IMR-90 (cell line): ENCODE measurements around the gene SAMSN1. TPM values are rescaled to one million over a fixed set of nuclear protein-coding genes. Genes with fewer than 3 reads are reported as not detected.

Experiments used
- ATAC-seq: fragments of 200-7000 bp; cut with Tn5 transposase; 2 replicates; pipeline ENCODE4 v1.9.1; 2020; ENCODE audit warnings: low read depth, mild to moderate bottlenecking, moderate library complexity
- BruUV-seq: library from RNA; stranded (reverse); fragments of 400-500 nt; replicated peaks from 2 replicates; lab custom pipeline; 2021; lab: Mats Ljungman, UMichigan
- CTCF ChIA-PET: fragments of 300-600 bp; formaldehyde crosslinking; extraction: SDS; loops from one replicate; lab custom pipeline; 2021; ENCODE audit warnings: antibody characterized with exemption; lab: Yijun Ruan, JAX
- POLR2A ChIA-PET: fragments of 300-600 bp; sonication (Branson Sonifier 250); formaldehyde crosslinking; loops from one replicate; lab custom pipeline; 2022; ENCODE audit warnings: antibody characterized with exemption; ENCODE audit not compliant: unreplicated experiment; lab: Charles Lee
- DNase-seq: peaks from one replicate; pipeline ENCODE4 v3.0.0; 2013
- H2AFZ ChIP-seq: replicated peaks from 2 replicates; pipeline ENCODE3; 2013; ENCODE audit warnings: low read length, mild to moderate bottlenecking; ENCODE audit not compliant: poor library complexity
- H2AK5ac ChIP-seq: 2 replicates; pipeline ENCODE4 v1.6.1; 2013; ENCODE audit warnings: low read depth, low read length, inconsistent platforms
- H2AK9ac ChIP-seq: replicated peaks from 2 replicates; pipeline ENCODE3; 2013; ENCODE audit warnings: mild to moderate bottlenecking, low read depth, low read length, moderate library complexity; ENCODE audit not compliant: poor library complexity
- H2BK120ac ChIP-seq: 2 replicates; pipeline ENCODE4 v1.6.1; 2013; ENCODE audit warnings: low read depth, low read length, inconsistent platforms
- H2BK15ac ChIP-seq: 3 replicates; pipeline ENCODE4 v1.6.1; 2013; ENCODE audit warnings: low read depth, low read length, inconsistent platforms
- H2BK20ac ChIP-seq: 2 replicates; pipeline ENCODE4 v1.6.1; 2013; ENCODE audit warnings: low read depth, mild to moderate bottlenecking, inconsistent platforms, low read length, moderate library complexity
- H2BK5ac ChIP-seq: 2 replicates; pipeline ENCODE4 v1.6.1; 2013; ENCODE audit warnings: mild to moderate bottlenecking, low read depth, low read length, inconsistent platforms; ENCODE audit not compliant: poor library complexity, severe bottlenecking
- H3K14ac ChIP-seq: replicated peaks from 2 replicates; pipeline ENCODE4 v1.6.1; 2013; ENCODE audit warnings: low read depth, low read length, inconsistent platforms
- H3K18ac ChIP-seq: 2 replicates; pipeline ENCODE4 v1.6.1; 2013; ENCODE audit warnings: low read depth, low read length, control low read depth
- H3K23ac ChIP-seq: 2 replicates; pipeline ENCODE4 v1.6.1; 2013; ENCODE audit warnings: low read depth, low read length, inconsistent platforms
- H3K27ac ChIP-seq: 2 replicates; pipeline ENCODE4 v1.5.1; 2013; ENCODE audit warnings: mild to moderate bottlenecking, control low read depth, low read length; ENCODE audit not compliant: insufficient read depth
- H3K27me3 ChIP-seq: 2 replicates; pipeline ENCODE4 v1.6.1; 2013; ENCODE audit warnings: low read length; ENCODE audit not compliant: control insufficient read depth, insufficient read depth
- H3K36me3 ChIP-seq: 2 replicates; pipeline ENCODE4 v1.6.1; 2013; ENCODE audit warnings: low read length, mixed read lengths; ENCODE audit not compliant: control insufficient read depth, insufficient read depth
- H3K4ac ChIP-seq: 2 replicates; pipeline ENCODE4 v1.6.1; 2013; ENCODE audit warnings: low read depth, low read length, inconsistent platforms
- H3K4me1 ChIP-seq: 2 replicates; pipeline ENCODE4 v1.6.1; 2013; ENCODE audit warnings: low read length, mixed read lengths; ENCODE audit not compliant: control insufficient read depth, insufficient read depth
- H3K4me2 ChIP-seq: 2 replicates; pipeline ENCODE4 v1.6.1; 2013; ENCODE audit warnings: low read depth, mild to moderate bottlenecking, control low read depth, low read length, moderate library complexity
- H3K4me3 ChIP-seq: 2 replicates; pipeline ENCODE4 v1.5.1; 2013; ENCODE audit warnings: low read depth, mild to moderate bottlenecking, control low read depth, low read length, moderate library complexity; ENCODE audit not compliant: insufficient read depth
- H3K56ac ChIP-seq: 2 replicates; pipeline ENCODE4 v1.6.1; 2013; ENCODE audit warnings: low read length, inconsistent platforms; ENCODE audit not compliant: insufficient read depth; ENCODE audit errors: extremely low read depth
- H3K79me1 ChIP-seq, 2 experiments: 2 replicates each; pipeline ENCODE4 v1.6.1; 2013; ENCODE audit warnings: low read length in 2 of 2, inconsistent platforms in 1 of 2, low read depth in 1 of 2
- H3K9ac ChIP-seq: 2 replicates; pipeline ENCODE4 v1.6.1; 2013; ENCODE audit warnings: low read depth, low read length, control low read depth
- H3K9me1 ChIP-seq: 2 replicates; pipeline ENCODE4 v1.6.1; 2013; ENCODE audit warnings: low read length, inconsistent platforms; ENCODE audit not compliant: insufficient read depth
- H3K9me3 ChIP-seq: 2 replicates; pipeline ENCODE4 v1.6.1; 2013; ENCODE audit warnings: low read length; ENCODE audit not compliant: control insufficient read depth, insufficient read depth
- H4K20me1 ChIP-seq: 2 replicates; pipeline ENCODE4 v1.6.1; 2013; ENCODE audit warnings: low read length, inconsistent platforms; ENCODE audit not compliant: insufficient read depth
- H4K5ac ChIP-seq: 2 replicates; pipeline ENCODE4 v1.6.1; 2013; ENCODE audit warnings: mild to moderate bottlenecking, low read depth, low read length, control low read depth
- H4K8ac ChIP-seq, 2 experiments: 2 replicates each; pipeline ENCODE4 v1.6.1; 2013; ENCODE audit warnings: low read depth in 2 of 2, low read length in 2 of 2, control low read depth in 1 of 2, inconsistent platforms in 1 of 2
- H4K91ac ChIP-seq: 2 replicates; pipeline ENCODE4 v1.6.1; 2013; ENCODE audit warnings: low read depth, low read length, inconsistent platforms; ENCODE audit not compliant: insufficient read depth
- BHLHE40 ChIP-seq: fragments of 150-350 bp; IDR thresholded peaks from 2 replicates; pipeline ENCODE4 v1.6.1; 2016; ENCODE audit warnings: mild to moderate bottlenecking, low read depth, low read length
- CEBPB ChIP-seq: IDR thresholded peaks from 2 replicates; pipeline ENCODE4 v1.6.1; 2012; ENCODE audit warnings: low read depth, low read length, improper control_type of control experiment
- CTCF ChIP-seq: conservative IDR thresholded peaks from 2 replicates; pipeline ENCODE4 v1.5.1; 2012; ENCODE audit warnings: mild to moderate bottlenecking, low read depth, low read length, improper control_type of control experiment
- ELK1 ChIP-seq: fragments of 150-350 bp; IDR thresholded peaks from 2 replicates; pipeline ENCODE4 v1.6.1; 2016; ENCODE audit warnings: low read depth, mild to moderate bottlenecking, low read length, moderate library complexity, borderline replicate concordance
- FOS ChIP-seq: fragments of 150-350 bp; IDR thresholded peaks from 2 replicates; pipeline ENCODE4 v1.6.1; 2016; ENCODE audit warnings: low read depth, low read length
- MAFK ChIP-seq: IDR thresholded peaks from 2 replicates; pipeline ENCODE4 v1.6.1; 2012; ENCODE audit warnings: low read depth, low read length, improper control_type of control experiment
- MAZ ChIP-seq: IDR thresholded peaks from 2 replicates; pipeline ENCODE4 v1.6.1; 2012; ENCODE audit warnings: low read depth, mild to moderate bottlenecking, low read length, improper control_type of control experiment, moderate library complexity, borderline replicate concordance
- MXI1 ChIP-seq: IDR thresholded peaks from 2 replicates; pipeline ENCODE4 v1.6.1; 2012; ENCODE audit warnings: low read depth, mild to moderate bottlenecking, low read length, moderate library complexity, borderline replicate concordance
- NFE2L2 ChIP-seq: fragments of 150-350 bp; IDR thresholded peaks from 2 replicates; pipeline ENCODE4 v1.6.1; 2016; ENCODE audit warnings: low read depth, mild to moderate bottlenecking, low read length
- POLR2A ChIP-seq: IDR thresholded peaks from 2 replicates; pipeline ENCODE4 v1.6.1; 2012; ENCODE audit warnings: mild to moderate bottlenecking, low read depth, low read length
- RAD21 ChIP-seq: IDR thresholded peaks from 2 replicates; pipeline ENCODE4 v1.6.1; 2012; ENCODE audit warnings: low read length, improper control_type of control experiment
- RCOR1 ChIP-seq: IDR thresholded peaks from 2 replicates; pipeline ENCODE4 v1.6.1; 2012; ENCODE audit warnings: mild to moderate bottlenecking, low read length, improper control_type of control experiment; ENCODE audit not compliant: insufficient replicate concordance
- RFX5 ChIP-seq: IDR thresholded peaks from 2 replicates; pipeline ENCODE4 v1.8.0; 2012; ENCODE audit warnings: low read depth, mild to moderate bottlenecking, low read length, moderate library complexity
- USF2 ChIP-seq: fragments of 150-350 bp; IDR thresholded peaks from 2 replicates; pipeline ENCODE4 v1.6.1; 2017; ENCODE audit warnings: mild to moderate bottlenecking, antibody characterized with exemption, low read length, low read depth
- WGBS, 2 experiments: methylation state at CpG; one replicate each; pipeline versions ENCODE4 v1.1.5 to v1.1.7; 2013; ENCODE audit warnings: missing lambda C conversion rate in 2 of 2; ENCODE audit not compliant: insufficient read length in 1 of 2; ENCODE audit errors: extremely low coverage in 2 of 2; 5-methylcytosine and 5-hydroxymethylcytosine counted together
- dilution Hi-C: fragments of 300-500 bp; cut with HindIII; formaldehyde crosslinking; loops from one replicate; pipeline ENCODE4 v1.14.3; 2018; ENCODE audit warnings: low sequenced_read_pairs; ENCODE audit not compliant: unreplicated experiment
- in situ Hi-C: fragments of 300-500 bp; cut with MboI; formaldehyde crosslinking; loops from 3 replicates; pipeline ENCODE4 v1.14.3; 2019; ENCODE audit warnings: low sequenced_read_pairs, inconsistent platforms, mixed read lengths
- intact Hi-C: fragments of 100-400 bp; cut with micrococcal nuclease; formaldehyde crosslinking; loops from 2 replicates; pipeline ENCODE4 v1.10.0; 2022
- polyA plus RNA-seq, 3 experiments: library from polyadenylated mRNA; depleted of rRNA; stranded (reverse); fragments of >200 nt; gene quantifications; 2 replicates each; pipeline ENCODE4 v1.2.3, GENCODE V29; 2012; ENCODE audit warnings: low replicate concordance in 1 of 3
- total RNA-seq: library from RNA; depleted of rRNA; stranded (reverse); fragments of >200 nt; gene quantifications from 2 replicates; pipeline ENCODE4 v1.2.3, GENCODE V29; 2012

The SAMSN1 gene
- total and polyA plus RNA-seq, 2 of the 4 experiments (the other 2 are of a cell fraction): not detected

- Histone ChIP-seq H4K20me1 (no peaks in the 10 kb centered on the region), H2BK20ac (no peak overlapping the region), H2AK9ac (no peak overlapping the region), H4K5ac (no peak overlapping the region), H3K9ac (no peak overlapping the region), H2AK5ac (no peak overlapping the region), H3K4ac (no peak overlapping the region), H3K9me1 (no peaks in the 10 kb centered on the region), H3K36me3 (no peaks in the 10 kb centered on the region), H2BK5ac (no peak overlapping the region), H2BK120ac (no peak overlapping the region), H3K4me1 (no peaks in the 10 kb centered on the region), H2BK15ac (no peak overlapping the region), H3K79me1 (no peaks in the 10 kb centered on the region), H3K23ac (no peak overlapping the region), H3K27me3 (no peaks in the 10 kb centered on the region), H3K18ac (no peak overlapping the region), H2AFZ (no peak overlapping the region), H4K91ac (no peak overlapping the region), H3K4me3 (no peak overlapping the region), H3K27ac (no peak overlapping the region), H3K4me2 (no peak overlapping the region), H3K9me3 (no peaks in the 10 kb centered on the region), H3K14ac (no peak overlapping the region), H4K8ac (no peak overlapping the region), H3K56ac (no peak overlapping the region)
- dilution Hi-C loops (no loop called here), in situ Hi-C loops (no loop called here), intact Hi-C loops (no loop called here)
- ATAC-seq (no peak), DNase-seq (no peak)
- POLR2A ChIA-PET: no interaction called here
- WGBS, 2 experiments: no CpG with 5 or more reads among the region's 1 CpG
- BruUV-seq: no TSS peak
- TF ChIP-seq RAD21: no peak
- no peak for TF ChIP-seq MAFK
- no peak for TF ChIP-seq RCOR1
- TF ChIP-seq ELK1: no peak
- TF ChIP-seq RFX5: no peak
- TF ChIP-seq FOS: no peak
- TF ChIP-seq USF2: no peak
- TF ChIP-seq CEBPB: no peak
- no peak for TF ChIP-seq MAZ
- TF ChIP-seq NFE2L2: no peak
- no peak for TF ChIP-seq CTCF
- TF ChIP-seq BHLHE40: no peak
- TF ChIP-seq MXI1: no peak
- no peak for TF ChIP-seq POLR2A
- CTCF ChIA-PET: no interaction called here
Observed at GRCh38 chr21:14499316-14499715, 46.8 kb downstream of the SAMSN1 start.
